HFFc6 (cell line): ENCODE results near the gene GNGT1. TPM values are rescaled to one million over a fixed set of nuclear protein-coding genes. Genes with fewer than 3 reads are reported as not detected.

Experiments
- DNase-seq: peaks from one replicate; pipeline ENCODE4 v3.0.0-alpha.2; 2018
- H3K27ac Mint-ChIP-seq: 2 replicates; pipeline ENCODE4 v1.8.0; 2020; ENCODE audit warnings: mild to moderate bottlenecking, mixed read lengths
- H3K27me3 Mint-ChIP-seq: 2 replicates; pipeline ENCODE4 v1.8.0; 2021; ENCODE audit warnings: mild to moderate bottlenecking, moderate library complexity, mixed read lengths; ENCODE audit not compliant: insufficient read depth
- H3K36me3 Mint-ChIP-seq: 2 replicates; pipeline ENCODE4 v1.8.0; 2021; ENCODE audit warnings: low read depth, mixed read lengths
- H3K4me1 Mint-ChIP-seq: 2 replicates; pipeline ENCODE4 v1.8.0; 2020; ENCODE audit warnings: low read depth, mixed read lengths
- H3K4me3 Mint-ChIP-seq: 2 replicates; pipeline ENCODE4 v1.8.0; 2020; ENCODE audit warnings: mild to moderate bottlenecking, moderate library complexity, mixed read lengths
- H3K9me3 Mint-ChIP-seq: 2 replicates; pipeline ENCODE4 v1.8.0; 2020; ENCODE audit warnings: mild to moderate bottlenecking, mixed read lengths
- CTCF ChIP-seq: fragments of 200-600 bp; sonication (generic); IDR thresholded peaks from 2 replicates; pipeline ENCODE4 v1.5.0; 2021; ENCODE audit warnings: antibody characterized with exemption, mild to moderate bottlenecking
- long read RNA-seq: library from polyadenylated mRNA; unstranded; transcript quantifications from one replicate; pipeline ENCODE4 v2.0.0, GENCODE V29; 2019
- total RNA-seq, 6 experiments: library from RNA; stranded (reverse); fragmentation: NEBNext Ultra II Directional; extraction: Animal tissue kit (Norgen Biotek cat#: 25700); gene quantifications; 2 replicates in 1 of 6; 3 replicates in 5 of 6; pipeline ENCODE4 v1.2.3, GENCODE V29; 2021

GNGT1 gene
- total RNA-seq: not detected
- long read RNA-seq: 0 reads

GRCh38 chr7:93906267-93906666 lies at the start of gene GNGT1:
TSS of gene GNGT1 (plus strand) at chr7:93906567. CDS start at chr7:93906747, 180 bp downstream.
- H3K4me1 Mint-ChIP-seq: peaks cover 15% of the 10 kb centered on the region
- H3K27ac Mint-ChIP-seq: no peak within 1 kb of the TSS
- H3K9me3 Mint-ChIP-seq: no peaks in the 10 kb centered on the region
- no peak for DNase-seq
- no peaks in the 10 kb centered on the region for H3K36me3 Mint-ChIP-seq
- no peaks in the 10 kb centered on the region for H3K27me3 Mint-ChIP-seq
- no peak within 1 kb of the TSS for H3K4me3 Mint-ChIP-seq
- TF ChIP-seq CTCF: no peak

GRCh38 chr7:93858857-93859256 lies 47.5 kb upstream of the GNGT1 start:
- TF ChIP-seq CTCF: no peak
- H3K4me1 Mint-ChIP-seq: no peaks in the 10 kb centered on the region
- peaks cover 6% of the 10 kb centered on the region for H3K27me3 Mint-ChIP-seq
- no peak overlapping the region for H3K27ac Mint-ChIP-seq
- no peaks in the 10 kb centered on the region for H3K36me3 Mint-ChIP-seq
- no peak overlapping the region for H3K4me3 Mint-ChIP-seq
- H3K9me3 Mint-ChIP-seq: no peaks in the 10 kb centered on the region
- no peak for DNase-seq

- Mint-ChIP-seq H3K27ac (no peak overlapping the region), H3K36me3 (no peaks in the 10 kb centered on the region), H3K27me3 (peaks cover 6% of the 10 kb centered on the region), H3K4me1 (no peaks in the 10 kb centered on the region), H3K9me3 (no peaks in the 10 kb centered on the region), H3K4me3 (no peak overlapping the region)
- no peak for TF ChIP-seq CTCF
- no peak for DNase-seq
Observed at GRCh38 chr7:93860261-93860660, 46.1 kb upstream of the GNGT1 start.

GRCh38 chr7:93861325-93861949 lies 44.9 kb upstream of the GNGT1 start:
- peak; percentile 75 for TF ChIP-seq CTCF
- no peaks in the 10 kb centered on the region for H3K36me3 Mint-ChIP-seq
- H3K27ac Mint-ChIP-seq: no peak overlapping the region
- H3K9me3 Mint-ChIP-seq: no peaks in the 10 kb centered on the region
- no peak for DNase-seq
- H3K27me3 Mint-ChIP-seq: peaks cover 7% of the 10 kb centered on the region
- H3K4me3 Mint-ChIP-seq: no peak overlapping the region
- H3K4me1 Mint-ChIP-seq: no peaks in the 10 kb centered on the region

- Mint-ChIP-seq H3K9me3 (no peaks in the 10 kb centered on the region), H3K4me3 (no peak overlapping the region)
Observed at GRCh38 chr7:93862651-93863050, 43.7 kb upstream of the GNGT1 start.

More at GRCh38 chr7:93862651-93863050, 43.7 kb upstream of the GNGT1 start:
- H3K4me1 Mint-ChIP-seq: no peaks in the 10 kb centered on the region
- H3K27ac Mint-ChIP-seq: no peak overlapping the region
- no peaks in the 10 kb centered on the region for H3K36me3 Mint-ChIP-seq
- TF ChIP-seq CTCF: no peak
- peaks cover 9% of the 10 kb centered on the region for H3K27me3 Mint-ChIP-seq
- no peak for DNase-seq
